CD4-positive, alpha-beta T cell treated with Interleukin-6 at 100 ng/mL for 8 hours (primary cell): ENCODE results near the gene FAAP100.
"Not testable (repeated sequence)": the region's sequence is repeated elsewhere in the genome, so short reads cannot be mapped to it uniquely, and the experiment has no call there.

Experiments used
- DNase-seq: peaks from one replicate; pipeline ENCODE4 v3.0.0-alpha.2; 2020; ENCODE audit warnings: mixed read lengths, low spot score

FAAP100 gene

DNA sequence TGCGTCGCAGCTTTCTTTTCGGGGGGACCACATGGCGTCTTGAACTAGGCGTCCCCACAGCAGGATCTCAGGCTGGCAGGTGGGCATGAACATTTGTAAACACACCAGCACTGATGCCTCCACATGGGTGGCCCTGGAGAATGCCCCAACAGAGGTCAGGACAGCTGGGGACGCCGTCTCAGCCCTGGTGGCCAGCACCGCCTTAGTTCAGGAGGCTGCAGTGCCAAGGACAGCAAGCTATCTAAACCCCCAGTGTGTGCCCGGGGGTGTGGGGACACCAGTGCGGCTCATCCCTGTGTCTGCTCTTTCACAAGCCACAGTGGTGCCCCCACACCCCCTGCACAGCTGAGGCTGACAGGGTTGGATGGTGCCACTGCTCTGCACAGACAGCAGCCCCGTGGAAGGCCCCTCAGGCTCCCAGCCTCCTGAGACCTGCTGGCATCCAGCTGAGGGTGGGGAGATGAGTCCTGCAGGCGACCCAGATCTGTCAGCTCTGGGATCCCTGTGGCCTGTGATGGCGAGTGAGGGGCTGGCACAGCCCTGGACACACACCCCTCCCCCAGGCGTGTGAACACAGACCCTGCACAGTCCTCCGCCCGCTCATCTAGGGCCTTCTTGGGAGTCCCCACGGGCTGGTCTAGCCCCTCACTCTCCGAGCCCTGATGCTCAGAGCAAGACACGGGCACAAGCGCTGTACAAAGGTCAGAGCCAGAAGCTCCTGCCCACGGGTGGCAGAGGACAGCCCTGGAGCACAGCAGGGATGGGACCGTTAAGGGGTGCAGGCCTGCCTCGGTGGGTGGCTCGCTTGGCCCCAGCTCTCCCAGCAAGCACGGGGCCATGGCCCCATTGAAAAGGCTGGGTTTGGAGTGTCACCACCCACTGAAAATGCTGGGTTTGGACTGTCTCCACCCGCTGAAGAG, 13.2 kb downstream of the FAAP100 start:
- no peak for DNase-seq

DNA sequence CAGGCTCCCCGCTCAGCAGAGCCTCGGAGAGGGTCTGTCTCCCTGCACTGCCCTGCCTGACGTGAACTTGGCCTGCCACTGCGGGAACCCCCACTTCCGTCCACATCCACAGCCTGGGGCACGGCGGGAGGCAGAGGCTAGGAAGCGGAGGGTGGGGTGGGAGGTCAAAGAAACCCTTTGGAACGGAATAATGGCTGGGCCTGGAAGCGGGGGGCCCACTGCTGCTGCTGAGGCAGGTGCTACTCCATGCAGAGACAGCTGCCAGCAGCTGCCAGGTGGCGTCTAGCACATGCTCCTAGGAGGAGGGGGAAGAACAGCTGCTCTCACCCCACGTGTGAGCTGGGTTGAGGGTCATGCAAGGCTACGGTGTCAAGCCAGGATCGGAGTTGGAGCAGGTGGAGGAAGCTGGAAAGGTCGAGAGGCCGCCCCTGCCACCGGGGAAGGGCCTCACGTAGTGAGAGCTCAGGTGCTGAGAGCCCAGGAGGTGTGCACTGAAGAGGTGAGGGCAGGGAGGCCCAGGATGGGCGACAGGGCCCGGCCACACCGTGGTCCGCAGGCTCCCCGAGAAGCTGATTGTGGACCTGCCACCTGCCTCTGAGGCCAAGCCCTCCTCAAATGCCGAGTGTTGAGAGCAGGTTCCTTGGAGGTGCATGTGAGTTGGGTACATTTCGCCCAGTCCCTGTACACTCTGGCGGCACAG, 14.1 kb downstream of the FAAP100 start:
- no peak for DNase-seq

DNA sequence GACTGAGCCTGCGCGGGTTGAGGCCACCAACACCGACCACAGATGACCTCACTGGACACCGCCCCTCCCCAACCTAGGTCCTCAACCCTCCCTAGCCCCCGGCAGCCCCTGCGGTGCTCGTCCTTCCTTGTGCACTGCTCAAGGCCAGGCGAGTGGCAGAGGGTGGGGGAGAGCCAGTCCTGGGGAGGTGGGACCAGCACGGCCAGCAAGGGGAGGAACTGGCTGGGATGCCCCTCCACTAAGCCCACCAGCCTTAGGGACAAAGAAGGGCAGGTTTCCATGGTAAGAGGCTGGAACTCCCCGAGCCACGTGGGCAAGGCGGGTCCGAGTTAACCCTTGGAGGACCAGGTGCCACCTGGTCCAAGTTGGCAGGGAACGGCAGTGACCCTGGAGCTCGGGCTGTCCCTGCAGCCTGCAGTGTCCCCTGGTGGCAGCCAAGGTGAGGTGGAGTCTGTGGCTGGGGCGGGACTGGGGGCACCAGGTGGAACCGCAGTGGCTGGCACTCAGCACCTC, 14.8 kb downstream of the FAAP100 start:
- DNase-seq, result no peak

DNA sequence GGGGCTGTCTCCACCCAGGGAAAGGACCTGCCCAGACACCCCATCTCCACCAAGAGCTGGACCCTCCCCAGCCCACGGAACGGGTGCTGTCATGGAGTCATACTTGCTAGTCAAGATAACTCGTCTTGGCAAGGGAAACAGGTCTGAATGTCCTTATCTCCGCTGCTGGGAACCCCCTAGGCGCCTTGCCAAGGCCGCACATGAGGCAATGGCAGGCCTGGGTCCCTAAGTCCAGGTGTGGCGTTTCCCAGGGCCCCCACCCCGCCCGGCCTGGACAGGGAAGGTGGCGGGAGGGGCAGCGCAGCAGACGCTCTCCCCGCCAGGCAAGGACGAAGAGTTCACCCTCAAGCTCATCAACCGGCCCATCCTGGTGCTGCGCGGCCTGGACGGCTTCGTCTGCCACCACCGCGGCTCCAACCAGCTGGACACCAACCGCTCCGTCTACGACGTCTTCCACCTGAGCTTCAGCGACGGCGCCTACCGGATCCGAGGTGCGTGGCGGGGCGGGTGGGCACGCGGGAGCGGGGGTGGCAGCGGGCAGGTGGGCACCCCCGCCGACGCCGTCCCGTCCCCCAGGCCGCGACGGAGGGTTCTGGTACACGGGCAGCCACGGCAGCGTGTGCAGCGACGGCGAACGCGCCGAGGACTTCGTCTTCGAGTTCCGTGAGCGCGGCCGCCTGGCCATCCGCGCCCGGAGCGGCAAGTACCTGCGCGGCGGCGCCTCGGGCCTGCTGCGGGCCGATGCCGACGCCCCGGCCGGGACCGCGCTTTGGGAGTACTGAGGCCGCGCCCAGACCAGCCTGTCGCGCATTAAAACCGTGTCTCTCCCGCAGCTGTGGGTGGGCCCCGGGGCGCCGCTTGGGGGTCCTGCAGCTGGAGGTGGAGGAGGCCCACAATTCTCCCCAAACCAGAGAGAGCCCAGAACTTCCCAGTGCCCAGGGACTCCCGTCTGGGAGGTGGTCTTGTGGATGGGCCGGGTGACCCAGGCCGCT, 15.6 kb downstream of the FAAP100 start:
- DNase-seq, result no peak

DNA sequence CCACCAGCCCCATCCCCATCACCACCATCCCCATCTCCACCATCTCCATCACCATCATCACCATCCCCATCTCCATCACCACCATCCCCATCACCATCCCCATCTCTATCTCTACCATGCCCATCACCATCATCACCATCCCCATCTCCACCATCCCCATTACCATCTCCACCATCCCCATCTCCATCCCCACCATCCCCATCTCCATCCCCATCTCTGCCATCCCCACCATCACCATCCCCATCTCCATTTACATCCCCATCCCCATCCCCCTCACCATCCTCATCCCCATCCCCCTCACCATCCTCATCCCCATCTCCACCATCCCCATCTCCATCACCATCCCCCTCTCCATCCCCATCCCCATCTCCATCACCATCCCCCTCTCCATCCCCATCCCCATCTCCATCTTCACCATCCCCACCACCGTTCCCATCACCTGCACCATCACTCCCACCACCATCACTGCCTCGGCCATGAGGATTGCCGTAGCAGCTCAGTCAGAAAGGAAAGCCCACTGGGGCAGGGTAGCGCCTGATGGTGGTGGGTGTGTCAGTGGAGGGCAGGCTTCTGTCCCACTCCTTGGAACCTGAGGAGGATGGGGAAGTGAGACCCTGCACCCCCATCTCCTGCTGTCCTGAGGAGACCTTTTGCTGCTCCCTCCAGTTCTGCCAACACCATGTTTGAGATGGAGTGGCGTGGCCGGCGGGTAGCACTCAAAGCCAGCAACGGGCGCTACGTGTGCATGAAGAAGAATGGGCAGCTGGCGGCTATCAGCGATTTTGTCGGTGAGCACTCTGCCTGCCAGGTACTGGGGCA, 16.5 kb downstream of the FAAP100 start:
- no peak for DNase-seq

DNA sequence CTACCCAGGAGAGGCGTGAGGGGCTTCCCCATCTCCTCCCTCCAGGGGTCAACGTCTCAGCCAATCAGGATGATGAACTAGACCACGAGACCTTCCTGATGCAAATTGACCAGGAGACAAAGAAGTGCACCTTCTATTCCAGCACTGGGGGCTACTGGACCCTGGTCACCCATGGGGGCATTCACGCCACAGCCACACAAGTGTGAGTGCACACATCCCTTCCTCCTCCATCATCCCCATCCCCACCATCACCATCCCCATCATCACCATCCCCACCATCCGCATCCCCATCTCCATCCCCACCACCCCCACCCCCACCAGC, 17.2 kb downstream of the FAAP100 start:
- no peak for DNase-seq

DNA sequence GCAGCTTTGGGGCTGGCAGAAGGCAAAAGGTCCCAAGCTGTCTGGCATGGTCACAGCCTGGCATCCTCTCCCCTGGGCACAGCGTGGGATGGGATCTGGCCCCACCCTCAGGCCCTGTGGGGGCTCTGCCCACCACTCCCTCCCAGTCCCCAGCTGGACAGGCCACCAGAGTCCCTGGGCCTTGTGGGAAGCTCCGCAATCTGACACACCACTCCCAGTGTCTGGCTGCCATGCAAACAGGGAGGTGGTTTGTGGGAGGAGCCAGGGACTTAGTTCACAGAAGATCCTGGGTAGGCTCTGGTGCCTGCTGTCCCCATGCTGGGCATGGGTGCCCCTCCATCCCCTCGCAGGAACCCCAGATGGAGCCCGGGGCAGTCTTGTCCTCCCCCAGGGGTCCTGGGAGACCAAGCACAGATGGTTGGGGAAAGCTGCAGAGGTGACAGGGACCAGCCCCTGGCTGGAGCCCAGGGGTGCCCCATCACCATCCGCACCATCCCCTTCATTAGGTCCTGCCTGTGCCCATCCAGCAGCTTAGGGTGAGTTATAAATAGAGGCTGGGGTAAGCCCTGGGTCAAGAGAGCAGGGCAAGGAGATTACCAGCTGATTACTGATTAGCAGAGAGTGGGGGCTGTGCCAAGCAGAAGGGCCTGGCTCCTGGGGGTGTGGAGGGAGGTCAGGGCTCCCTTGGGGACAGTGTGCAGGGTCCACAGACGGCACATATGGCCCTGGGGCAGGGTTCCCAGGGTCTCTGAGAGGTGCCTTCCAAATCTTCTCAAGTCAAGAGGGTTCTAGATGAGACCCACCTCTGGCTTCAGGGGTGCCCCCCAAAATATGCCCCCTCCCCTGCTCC, 17.8 kb downstream of the FAAP100 start:
- DNase-seq, result no peak

DNA sequence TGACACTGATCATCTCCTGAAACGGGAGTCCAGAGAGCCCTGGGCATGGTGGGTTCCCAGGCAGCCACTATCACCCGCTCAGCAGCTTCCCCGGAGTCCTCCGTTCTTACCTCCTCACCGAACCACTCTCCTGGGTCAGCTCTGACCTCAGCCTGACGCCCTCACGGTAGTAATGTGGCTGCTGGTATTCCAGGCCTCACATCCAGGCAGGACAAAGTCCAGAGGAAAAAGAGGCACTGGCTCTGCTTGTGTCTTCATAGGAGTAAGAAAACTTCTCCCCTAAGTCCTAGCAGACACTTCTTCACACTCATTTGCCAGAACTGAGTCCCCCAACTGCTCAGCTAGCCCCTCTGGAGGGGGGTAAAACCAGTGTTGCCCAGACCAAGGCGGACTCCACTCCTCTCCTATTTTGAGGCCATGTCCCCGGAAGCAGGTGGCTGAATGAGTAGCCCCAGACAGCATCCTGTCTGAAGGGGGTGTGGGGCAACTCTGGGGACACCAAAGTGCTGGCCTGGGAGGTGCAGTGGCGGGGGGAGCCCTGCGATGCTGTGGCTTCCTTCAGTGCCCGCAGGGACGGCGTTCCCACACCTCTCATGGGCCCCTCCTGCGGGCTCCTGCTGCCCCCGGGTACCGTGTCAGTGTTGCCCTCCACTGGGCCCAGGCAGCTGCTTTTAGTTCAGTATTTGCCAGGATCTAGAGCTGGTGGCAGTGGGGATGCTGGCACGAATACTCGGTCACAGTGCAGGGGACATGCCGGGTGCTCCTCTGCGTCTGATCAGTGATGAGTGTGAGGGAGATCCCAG, 18.6 kb downstream of the FAAP100 start:
- no peak for DNase-seq

DNA sequence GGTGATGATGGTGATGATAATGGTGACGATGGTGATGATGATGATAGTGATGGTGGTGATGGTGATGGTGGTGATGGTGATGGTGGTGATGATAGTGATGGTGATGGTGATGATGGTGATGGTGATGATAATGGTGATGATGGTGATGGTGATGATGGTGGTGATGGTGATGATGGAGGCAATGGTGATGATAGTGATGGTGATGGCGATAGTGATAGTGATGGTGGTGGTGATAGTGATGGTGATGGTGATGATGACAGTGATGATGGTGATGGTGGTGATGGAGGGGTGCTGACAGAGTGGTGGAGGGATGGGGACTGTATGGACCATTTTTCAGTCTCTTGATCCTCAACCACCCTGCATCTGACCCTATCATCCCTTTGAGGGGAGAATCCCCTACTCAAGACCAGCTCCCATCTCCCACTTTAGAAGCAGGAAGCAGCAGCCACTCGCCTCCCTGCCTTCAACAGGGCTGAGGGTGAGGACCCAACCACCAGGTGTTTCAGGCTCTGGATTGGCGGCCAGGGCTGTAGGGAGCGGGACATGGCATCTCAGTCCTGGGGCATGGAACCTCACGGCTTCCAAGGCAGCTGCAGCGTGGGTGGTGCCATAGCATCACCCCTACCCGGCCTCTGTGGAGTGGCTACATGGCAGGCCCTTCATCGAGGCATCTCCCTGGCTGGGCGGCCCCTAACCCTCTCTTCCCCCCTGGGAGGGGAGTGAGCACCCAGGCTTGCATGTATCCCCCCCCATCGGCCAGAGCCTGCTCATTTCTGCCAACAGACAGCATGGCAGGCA, 19.5 kb downstream of the FAAP100 start:
- DNase-seq, result no peak

DNA sequence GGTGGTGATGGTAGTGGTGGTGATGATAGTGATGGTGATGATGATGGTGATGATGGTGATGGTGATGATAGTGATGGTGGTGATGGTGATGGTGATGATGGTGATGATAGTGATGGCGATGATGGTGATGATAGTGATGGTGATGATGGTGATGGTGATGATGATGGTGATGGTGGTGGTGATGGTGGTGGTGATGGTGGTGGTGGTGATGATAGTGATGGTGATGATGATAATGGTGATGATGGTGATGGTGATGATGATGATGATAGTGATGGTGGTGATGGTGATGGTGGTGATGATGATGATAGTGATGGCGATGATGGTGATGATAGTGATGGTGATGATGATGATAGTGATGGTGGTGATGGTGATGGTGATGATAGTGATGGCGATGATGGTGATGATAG, 20.2 kb downstream of the FAAP100 start:
- DNase-seq, result not testable (repeated sequence)

DNA sequence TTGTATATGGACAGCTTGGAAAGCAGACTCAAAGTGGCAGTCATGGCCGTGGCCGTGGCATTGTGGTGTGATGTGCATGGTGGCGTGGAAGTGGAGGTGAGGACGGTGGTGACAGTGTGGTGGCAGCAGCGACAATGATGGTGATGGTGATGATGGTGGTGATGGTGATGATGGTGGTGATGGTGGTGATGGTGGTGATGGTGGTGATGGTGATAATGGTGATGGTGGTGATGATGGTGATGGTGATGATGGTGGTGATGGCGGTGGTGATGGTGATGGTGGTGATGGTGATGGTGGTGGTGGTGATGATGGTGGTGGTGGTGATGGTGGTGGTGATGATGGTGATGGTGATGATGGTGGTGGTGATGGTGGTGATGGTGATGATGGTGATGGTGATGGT, 21.1 kb downstream of the FAAP100 start:
- not testable (repeated sequence) for DNase-seq

DNA sequence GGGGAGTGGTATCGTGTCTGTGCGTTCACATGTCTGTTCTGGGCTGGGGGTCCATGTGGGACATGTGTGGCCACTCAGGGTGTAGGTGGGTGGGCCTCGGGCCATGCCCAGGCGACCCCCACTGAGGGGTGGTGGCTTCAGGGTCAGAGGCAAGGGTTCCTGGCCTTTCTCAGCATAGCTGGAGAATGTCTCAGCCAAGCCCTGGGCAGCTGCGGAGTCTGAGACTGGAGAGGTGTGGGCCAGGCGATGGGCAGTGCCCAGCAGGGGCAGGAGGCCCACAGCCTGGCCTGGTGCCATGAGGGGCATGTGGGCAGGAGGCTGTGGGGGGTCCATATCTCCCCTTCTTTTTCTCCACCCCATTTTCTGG, 22.7 kb downstream of the FAAP100 start:
- no peak for DNase-seq

DNA sequence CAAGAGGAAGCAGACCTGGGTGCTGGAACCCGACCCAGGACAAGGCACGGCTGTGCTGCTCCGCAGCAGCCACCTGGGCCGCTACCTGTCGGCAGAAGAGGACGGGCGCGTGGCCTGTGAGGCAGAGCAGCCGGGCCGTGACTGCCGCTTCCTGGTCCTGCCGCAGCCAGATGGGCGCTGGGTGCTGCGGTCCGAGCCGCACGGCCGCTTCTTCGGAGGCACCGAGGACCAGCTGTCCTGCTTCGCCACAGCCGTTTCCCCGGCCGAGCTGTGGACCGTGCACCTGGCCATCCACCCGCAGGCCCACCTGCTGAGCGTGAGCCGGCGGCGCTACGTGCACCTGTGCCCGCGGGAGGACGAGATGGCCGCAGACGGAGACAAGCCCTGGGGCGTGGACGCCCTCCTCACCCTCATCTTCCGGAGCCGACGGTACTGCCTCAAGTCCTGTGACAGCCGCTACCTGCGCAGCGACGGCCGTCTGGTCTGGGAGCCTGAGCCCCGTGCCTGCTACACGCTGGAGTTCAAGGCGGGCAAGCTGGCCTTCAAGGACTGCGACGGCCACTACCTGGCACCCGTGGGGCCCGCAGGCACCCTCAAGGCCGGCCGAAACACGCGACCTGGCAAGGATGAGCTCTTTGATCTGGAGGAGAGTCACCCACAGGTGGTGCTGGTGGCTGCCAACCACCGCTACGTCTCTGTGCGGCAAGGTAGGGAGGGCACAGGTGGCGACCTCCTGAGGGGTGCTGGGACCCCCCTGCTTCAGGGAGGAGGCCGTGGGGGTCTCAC, 23.3 kb downstream of the FAAP100 start:
- no peak for DNase-seq

DNA sequence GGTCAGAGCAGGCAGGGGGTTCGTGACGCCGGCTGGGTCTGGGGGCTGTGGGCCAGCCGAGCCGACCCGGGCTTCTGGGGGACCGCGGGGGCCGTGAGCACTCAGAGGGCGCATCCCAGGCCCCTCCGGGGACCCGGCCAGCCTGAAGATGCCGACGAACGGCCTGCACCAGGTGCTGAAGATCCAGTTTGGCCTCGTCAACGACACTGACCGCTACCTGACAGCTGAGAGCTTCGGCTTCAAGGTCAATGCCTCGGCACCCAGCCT, 23.8 kb downstream of the FAAP100 start:
- no peak for DNase-seq

DNA sequence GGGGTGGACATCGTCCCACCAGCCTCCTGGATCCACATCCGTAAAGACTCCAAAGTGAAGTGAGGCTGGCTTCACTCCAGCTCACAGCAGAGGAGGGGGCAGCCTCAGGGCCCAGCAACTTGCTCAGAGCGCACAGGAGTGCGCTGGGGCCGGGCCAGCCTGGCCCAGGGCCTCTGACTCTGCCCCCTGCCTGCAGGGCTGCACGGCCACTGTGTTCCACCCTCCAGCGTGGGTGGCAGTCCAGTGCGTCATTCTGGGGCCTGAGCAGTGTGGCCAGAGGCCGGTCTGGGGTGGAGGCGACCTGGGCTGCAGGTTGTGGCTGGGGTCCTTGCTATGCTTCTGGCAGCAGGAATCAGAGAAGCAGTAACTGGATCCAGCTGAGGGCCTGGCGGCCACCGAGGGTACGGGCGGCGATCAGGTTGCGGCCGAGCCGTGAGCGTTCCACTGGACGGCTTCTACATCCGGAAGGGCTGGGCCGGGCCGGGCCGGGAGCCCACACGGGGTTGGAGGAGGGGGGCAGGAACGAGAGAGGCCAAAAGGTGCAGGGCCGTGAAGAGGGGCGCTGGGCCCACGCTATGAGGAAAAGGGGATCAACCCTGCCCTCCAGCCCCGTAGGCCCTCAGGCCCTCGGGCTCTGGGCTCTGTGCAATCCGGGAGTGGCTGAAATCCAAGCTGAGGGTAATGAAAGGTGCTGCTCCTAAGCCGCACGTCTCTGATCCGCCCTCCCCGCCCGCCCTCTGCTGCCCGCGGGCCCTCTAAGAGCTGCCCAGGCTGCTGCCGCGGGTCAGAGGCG, 24.4 kb downstream of the FAAP100 start, which contains the start of gene FSCN2:
TSS of gene FSCN2 (plus strand) at position 787 of the 793 bp plus-strand sequence. CDS start 155 bp downstream, outside the sequence.
- no peak for DNase-seq

DNA sequence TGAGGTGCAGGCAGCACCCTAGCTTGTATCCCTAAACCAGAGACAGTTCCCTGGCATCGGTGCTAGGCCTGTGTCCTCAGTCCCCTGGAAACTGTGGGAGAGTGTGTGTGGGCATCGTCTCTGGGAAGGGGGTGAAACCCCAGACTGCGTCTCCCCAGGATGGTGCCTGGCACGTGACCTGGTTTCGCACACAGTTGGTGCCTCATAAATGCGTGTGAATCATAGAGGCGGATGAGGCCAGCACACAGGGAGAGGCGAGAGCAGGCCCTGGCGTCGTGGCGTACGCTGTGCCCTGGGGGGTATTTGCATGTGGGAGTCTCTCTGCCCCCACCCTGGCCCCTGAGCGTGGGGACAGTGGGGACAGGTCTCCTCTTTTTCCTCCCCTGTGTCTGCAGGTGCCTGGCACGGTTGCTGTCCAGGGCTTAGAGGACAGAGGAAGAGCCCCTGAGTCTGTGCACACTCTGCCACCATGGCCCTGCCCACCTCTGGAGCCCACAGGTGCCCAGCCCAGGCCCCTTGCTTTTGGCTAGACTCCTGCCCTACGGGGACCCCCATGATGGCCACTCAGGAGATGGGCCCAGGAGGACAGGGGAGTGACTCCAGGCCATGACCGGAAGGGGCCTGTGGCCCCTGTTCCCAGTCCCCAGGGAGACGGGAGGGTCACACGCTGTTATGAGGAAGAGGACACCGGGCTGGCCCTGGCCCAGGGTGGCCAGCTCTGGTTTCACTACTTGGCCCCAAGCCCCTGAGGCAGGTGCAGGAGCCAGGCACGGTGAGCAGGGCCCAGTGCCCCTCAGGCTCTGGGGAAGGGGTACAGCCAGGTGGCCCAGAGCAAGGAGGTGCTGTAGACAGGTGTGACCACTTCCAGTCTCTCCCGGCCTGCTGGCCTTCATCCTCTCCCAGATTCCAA, 25.2 kb downstream of the FAAP100 start:
- no peak for DNase-seq
